Memory B cell (primary cell): ENCODE measurements around the gene EPYC.
"Not testable (repeated sequence)": the region's sequence is repeated elsewhere in the genome, so short reads cannot be mapped to it uniquely, and the experiment has no call there.

Experiments used
- ATAC-seq: fragments of 150-1000 bp; cut with Tn5 transposase; 2 replicates; pipeline ENCODE4 v1.10.0; 2021; ENCODE audit warnings: low read depth, mild to moderate bottlenecking, moderate library complexity
- DNase-seq, 2 donors: peaks; one replicate each; pipeline ENCODE4 v3.0.0; 2022; ENCODE audit warnings: low spot score in 2 of 2
- H3K27ac Mint-ChIP-seq: one replicate; pipeline ENCODE4 v1.8.0; 2022; ENCODE audit warnings: mild to moderate bottlenecking, moderate library complexity, mixed read lengths
- H3K27me3 Mint-ChIP-seq: one replicate; pipeline ENCODE4 v1.8.0; 2022; ENCODE audit warnings: mixed read lengths
- H3K36me3 Mint-ChIP-seq: one replicate; pipeline ENCODE4 v1.8.0; 2022; ENCODE audit warnings: mild to moderate bottlenecking, mixed read lengths
- H3K4me1 Mint-ChIP-seq: one replicate; pipeline ENCODE4 v1.8.0; 2022; ENCODE audit warnings: mixed read lengths
- H3K4me3 Mint-ChIP-seq: one replicate; pipeline ENCODE4 v1.8.0; 2022; ENCODE audit warnings: mild to moderate bottlenecking, moderate library complexity, mixed read lengths
- H3K9me3 Mint-ChIP-seq: one replicate; pipeline ENCODE4 v1.8.0; 2022; ENCODE audit warnings: mixed read lengths

EPYC gene

DNA sequence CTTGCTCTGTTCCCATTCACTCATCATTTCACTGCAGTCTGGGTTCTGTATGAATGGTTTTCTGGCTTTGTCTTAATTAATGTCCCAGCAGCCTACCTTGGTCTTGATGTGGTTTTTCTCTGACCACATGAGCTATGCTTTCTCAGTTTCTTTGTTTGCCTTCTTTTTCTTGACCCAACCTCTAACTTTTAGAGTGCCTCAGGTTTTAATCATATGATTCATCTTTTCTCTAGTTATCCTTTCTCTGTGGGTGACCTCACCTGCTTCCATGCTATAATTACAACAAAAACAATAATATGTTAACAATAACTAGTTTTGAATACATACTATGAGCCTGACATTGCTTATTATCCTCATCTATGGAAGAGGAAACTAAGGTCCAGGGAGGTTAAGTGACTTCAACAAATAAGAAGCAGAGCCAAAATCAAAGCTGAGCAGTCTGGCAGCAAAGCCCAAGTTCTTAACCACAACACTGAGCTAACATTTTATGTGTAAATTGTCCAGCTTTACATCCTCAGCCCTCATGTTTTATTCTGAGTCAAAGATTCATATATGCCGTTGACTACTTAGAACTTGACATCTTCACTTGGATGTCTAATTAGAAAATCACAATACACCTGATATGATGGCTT lies 4.7 kb upstream of the EPYC start:
- peaks cover 3% of the 10 kb centered on the region for H3K27me3 Mint-ChIP-seq
- H3K9me3 Mint-ChIP-seq = peaks cover 2% of the 10 kb centered on the region
- ATAC-seq = no peak

DNA sequence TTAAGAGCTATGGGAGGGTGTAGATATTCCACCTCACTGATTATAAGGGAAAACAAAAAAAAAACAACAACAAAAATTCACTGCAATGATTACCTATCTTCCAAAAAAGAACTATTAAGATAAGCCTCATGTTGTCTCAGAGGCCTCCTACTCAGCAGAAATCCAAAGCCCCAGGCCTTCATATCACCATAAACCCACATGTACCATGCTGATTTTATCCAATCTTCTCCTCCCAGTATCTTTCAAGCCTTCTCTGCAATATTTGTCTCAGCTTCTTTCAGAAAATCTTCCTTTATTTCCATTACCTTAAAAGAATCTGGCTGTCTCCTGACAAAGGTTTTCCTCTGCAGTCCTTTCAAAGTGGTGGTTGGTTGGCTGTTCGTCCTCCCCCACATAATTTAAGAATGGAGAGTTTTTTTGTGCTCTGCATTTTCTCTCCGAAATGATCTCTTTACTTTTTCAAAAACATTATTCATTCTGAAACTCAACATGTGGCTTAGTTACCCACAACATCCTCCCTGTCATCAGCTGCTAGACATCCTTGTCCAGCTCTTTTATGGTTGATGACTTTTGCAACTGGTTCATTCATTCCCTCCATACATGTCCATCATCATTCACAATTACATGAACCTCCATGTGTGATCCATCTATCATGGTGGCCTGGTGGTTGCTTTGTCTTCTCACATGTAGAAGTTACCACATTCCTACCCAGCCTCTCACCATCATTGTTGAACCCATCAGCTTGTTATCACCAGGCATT lies 2.9 kb upstream of the EPYC start:
- H3K4me1 Mint-ChIP-seq = peaks cover 5% of the 10 kb centered on the region
- peaks cover 2% of the 10 kb centered on the region for H3K9me3 Mint-ChIP-seq
- no peak for ATAC-seq
- no peak for DNase-seq
- no peak overlapping the region for H3K4me3 Mint-ChIP-seq
- H3K27ac Mint-ChIP-seq = no peak overlapping the region
- peaks cover 3% of the 10 kb centered on the region for H3K27me3 Mint-ChIP-seq
- H3K36me3 Mint-ChIP-seq = peaks cover 2% of the 10 kb centered on the region

More for the DNA sequence above, 4.7 kb upstream of the EPYC start:
- Mint-ChIP-seq H3K36me3 (peaks cover 2% of the 10 kb centered on the region), H3K27ac (no peak overlapping the region), H3K4me1 (peaks cover 5% of the 10 kb centered on the region), H3K4me3 (no peak overlapping the region)
- no peak for DNase-seq

DNA sequence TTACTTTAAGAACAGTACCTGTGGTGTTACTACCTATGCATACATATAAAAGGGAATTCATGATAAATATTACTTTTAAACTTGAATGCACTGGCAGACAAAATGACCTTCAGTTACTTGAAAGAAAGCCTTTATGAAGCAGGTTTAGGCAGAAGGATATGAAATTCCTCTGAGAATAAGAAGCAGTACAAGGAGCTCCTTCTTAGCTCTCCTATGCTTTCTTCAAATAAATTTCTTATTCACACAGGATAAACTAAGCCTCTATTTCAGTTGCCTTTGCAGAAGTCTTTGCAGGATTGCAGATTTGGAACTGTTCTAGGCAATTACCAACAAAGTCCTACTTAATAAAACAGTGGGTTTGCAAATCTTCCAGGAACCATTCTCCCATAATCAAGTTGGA lies 1.0 kb downstream of the EPYC start:
- H3K27me3 Mint-ChIP-seq = peaks cover 1% of the 10 kb centered on the region
- no peaks in the 10 kb centered on the region for H3K9me3 Mint-ChIP-seq
- ATAC-seq (no peak), DNase-seq (no peak)
- no peak overlapping the region for H3K27ac Mint-ChIP-seq
- H3K4me1 Mint-ChIP-seq = peaks cover 5% of the 10 kb centered on the region
- H3K36me3 Mint-ChIP-seq = no peaks in the 10 kb centered on the region
- no peak overlapping the region for H3K4me3 Mint-ChIP-seq

DNA sequence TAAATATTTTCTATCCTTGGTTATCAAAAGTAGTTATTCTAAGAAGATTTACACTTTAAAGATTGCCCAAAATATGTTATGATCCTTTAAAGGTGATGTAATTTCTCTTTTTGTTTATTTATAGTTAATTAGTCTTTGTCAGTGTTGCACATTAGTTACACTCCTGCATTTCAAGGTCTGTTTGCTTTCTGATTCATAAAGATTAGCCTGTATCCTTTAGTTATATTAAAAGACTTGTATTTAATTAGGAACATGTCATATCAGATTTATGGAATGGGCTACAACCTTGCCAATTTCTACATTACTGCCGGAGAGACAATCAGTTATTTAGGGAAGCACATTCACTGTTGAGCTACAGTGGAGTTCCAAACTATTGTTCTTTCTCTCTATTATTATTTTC lies 3.5 kb downstream of the EPYC start:
- no peak overlapping the region for H3K4me3 Mint-ChIP-seq
- no peaks in the 10 kb centered on the region for H3K36me3 Mint-ChIP-seq
- ATAC-seq = no peak

DNA sequence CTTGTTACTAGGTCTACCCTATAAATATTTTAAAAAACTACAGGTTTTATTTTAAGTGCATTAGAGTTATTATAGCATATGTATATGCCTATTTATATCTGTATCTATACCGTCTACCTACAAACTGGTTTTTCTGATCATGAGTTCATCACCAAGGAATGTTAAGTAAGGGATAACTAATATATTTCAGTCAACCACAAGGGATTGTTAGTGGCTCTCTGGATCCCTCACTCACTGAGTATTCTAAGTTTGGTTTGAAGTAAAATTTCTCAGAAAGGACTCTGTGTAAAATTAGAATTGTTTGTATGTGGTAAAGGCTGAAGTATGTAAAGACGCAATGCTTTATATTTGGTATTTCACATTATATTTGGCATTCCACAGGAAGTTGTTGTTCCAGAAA lies 4.8 kb downstream of the EPYC start:
- H3K4me3 Mint-ChIP-seq = no peak overlapping the region
- no peaks in the 10 kb centered on the region for H3K36me3 Mint-ChIP-seq
- H3K4me1 Mint-ChIP-seq = no peaks in the 10 kb centered on the region
- no peak for ATAC-seq
- no peaks in the 10 kb centered on the region for H3K9me3 Mint-ChIP-seq
- H3K27me3 Mint-ChIP-seq = peaks cover 1% of the 10 kb centered on the region
- no peak for DNase-seq
- no peak overlapping the region for H3K27ac Mint-ChIP-seq

More for the DNA sequence above, 3.5 kb downstream of the EPYC start:
- Mint-ChIP-seq H3K27me3 (peaks cover 1% of the 10 kb centered on the region), H3K27ac (no peak overlapping the region), H3K4me1 (no peaks in the 10 kb centered on the region), H3K9me3 (no peaks in the 10 kb centered on the region)
- no peak for DNase-seq

DNA sequence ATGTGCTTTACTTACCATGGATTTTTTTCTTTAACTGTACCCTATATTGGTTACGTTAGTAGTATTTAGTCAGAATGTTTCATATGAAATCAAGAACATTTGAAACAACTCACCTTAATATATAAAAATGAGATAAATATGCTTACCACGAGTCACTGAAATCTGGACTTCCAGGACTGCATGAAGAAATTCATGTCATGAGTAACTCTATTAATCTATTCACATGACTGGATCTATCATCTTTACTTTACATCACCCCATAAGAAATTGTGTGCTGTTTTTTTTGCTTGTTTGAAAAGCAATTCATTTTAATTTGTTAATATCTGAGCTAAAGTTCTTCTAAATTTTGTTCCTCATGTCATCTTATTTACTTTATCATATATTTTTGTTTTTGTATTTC lies 5.2 kb downstream of the EPYC start:
- ATAC-seq (no peak), DNase-seq (no peak)
- Mint-ChIP-seq H3K36me3 (no peaks in the 10 kb centered on the region), H3K4me1 (no peaks in the 10 kb centered on the region), H3K27ac (no peak overlapping the region), H3K4me3 (no peak overlapping the region), H3K27me3 (peaks cover 1% of the 10 kb centered on the region), H3K9me3 (no peaks in the 10 kb centered on the region)

DNA sequence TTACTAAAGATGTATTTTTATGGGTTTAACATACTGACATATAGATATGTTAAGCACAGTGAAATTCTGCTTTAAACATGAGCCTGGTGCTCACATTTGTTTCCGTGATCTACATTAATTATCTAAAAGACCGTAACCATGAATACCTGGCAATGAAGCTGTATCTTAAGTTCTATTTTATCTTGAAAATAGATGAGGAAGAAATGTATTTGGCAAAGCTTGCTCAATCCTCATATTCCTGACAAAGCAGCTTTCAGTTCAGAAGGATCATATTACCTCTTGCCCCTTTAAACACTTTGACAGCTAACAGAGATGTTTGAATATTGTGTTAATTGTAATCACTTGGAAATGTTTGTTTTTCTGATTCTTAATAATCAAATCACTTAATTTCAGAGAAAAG lies 9.8 kb downstream of the EPYC start:
- Mint-ChIP-seq H3K4me3 (no peak overlapping the region), H3K36me3 (no peaks in the 10 kb centered on the region), H3K27me3 (peaks cover 1% of the 10 kb centered on the region), H3K9me3 (no peaks in the 10 kb centered on the region), H3K27ac (no peak overlapping the region), H3K4me1 (no peaks in the 10 kb centered on the region)
- DNase-seq = no peak
- ATAC-seq = no peak

DNA sequence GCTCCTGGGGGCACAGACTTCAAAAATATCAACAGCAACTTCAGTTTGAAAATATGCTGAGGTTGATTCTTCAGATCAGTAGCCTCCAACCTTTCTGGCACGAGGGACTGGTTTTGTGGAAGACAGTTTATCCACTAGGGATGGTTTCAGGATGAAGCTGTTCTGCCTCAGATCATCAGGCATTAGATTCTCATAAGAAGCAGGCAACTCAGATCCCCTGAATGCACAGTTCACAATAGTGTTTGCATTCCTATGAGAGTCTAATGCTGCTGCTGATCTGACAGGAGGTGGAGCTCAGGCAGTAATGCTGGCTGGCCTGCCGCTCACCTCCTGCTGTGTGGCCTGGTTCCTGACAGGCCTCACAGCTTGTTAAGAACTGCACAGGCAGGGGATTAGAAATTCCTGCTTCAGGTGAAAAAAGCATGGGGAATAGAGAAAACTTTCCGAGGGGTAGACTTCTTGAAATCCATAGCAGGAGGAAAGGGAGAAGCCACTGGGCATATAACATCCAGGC lies 12.8 kb downstream of the EPYC start:
- ATAC-seq (no peak), DNase-seq (no peak)
- Mint-ChIP-seq H3K4me3 (no peak overlapping the region), H3K27me3 (peaks cover 1% of the 10 kb centered on the region), H3K36me3 (no peaks in the 10 kb centered on the region), H3K27ac (no peak overlapping the region), H3K4me1 (no peaks in the 10 kb centered on the region), H3K9me3 (no peaks in the 10 kb centered on the region)

DNA sequence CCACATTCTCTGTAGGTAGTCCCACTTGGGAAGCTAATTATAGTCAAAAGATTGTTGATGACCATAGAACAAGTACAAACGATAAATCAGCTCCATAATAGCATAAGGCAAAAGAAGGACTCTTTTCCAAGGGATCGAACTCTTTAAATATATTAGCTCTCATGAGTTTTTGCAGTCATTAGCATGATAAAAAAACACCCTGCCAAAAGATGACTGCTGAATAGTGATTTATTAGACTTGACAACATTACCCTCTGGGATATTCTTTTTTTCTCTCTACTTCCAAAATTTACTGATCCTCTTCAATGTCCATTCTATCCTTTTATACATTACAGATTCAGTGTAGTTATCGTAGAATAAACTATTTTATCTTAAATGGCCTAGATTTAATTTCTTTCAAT lies 14.2 kb downstream of the EPYC start:
- Mint-ChIP-seq H3K27me3 (peaks cover 1% of the 10 kb centered on the region), H3K4me3 (no peak overlapping the region), H3K27ac (no peak overlapping the region), H3K36me3 (no peaks in the 10 kb centered on the region), H3K9me3 (no peaks in the 10 kb centered on the region), H3K4me1 (no peaks in the 10 kb centered on the region)
- no peak for ATAC-seq
- DNase-seq = no peak

DNA sequence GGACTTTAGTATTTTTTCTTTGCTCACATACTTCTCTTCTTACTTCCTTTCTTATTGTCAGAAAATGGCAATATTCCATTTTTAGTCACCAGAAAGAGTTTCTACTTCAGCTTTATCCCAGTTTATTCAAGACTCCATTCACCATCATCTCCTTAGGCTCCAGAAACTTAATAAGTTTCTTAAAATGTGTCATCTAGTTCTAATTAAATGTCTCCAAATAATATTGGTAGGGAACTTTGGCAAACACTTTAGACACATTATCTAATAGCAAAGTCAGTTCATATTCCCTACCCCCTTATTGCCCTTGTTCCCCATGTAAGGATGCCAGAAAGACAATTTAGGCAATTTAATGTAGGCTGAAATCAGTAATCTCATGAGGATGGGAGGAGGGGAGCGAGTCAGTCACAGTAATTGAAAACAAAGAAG lies 15.1 kb downstream of the EPYC start:
- no peak overlapping the region for H3K4me3 Mint-ChIP-seq
- DNase-seq = no peak
- ATAC-seq = no peak
- H3K36me3 Mint-ChIP-seq = no peaks in the 10 kb centered on the region
- H3K27me3 Mint-ChIP-seq = peaks cover 1% of the 10 kb centered on the region
- H3K4me1 Mint-ChIP-seq = no peaks in the 10 kb centered on the region
- H3K27ac Mint-ChIP-seq = no peak overlapping the region
- H3K9me3 Mint-ChIP-seq = no peaks in the 10 kb centered on the region

DNA sequence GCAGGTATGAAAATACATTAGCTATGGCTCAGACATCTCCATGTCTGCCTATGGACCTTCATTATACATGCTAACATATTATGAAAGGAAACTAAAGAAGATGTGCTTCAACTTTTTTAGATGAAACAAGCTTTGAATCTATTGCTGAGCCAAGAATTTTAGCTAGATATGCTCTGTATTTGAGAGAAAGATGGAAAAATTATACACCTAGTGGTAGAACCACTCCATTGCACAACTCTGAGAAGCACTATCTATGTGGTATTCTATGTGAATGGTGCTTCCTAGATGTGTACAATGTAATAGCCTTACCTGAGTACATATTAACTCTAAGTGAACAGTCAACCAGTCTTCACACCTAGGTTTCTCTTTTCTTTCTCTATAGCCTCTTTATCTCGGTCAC lies 17.3 kb downstream of the EPYC start:
- no peak for DNase-seq
- no peak for ATAC-seq
- Mint-ChIP-seq H3K4me3 (no peak overlapping the region), H3K27me3 (peaks cover 2% of the 10 kb centered on the region), H3K4me1 (no peaks in the 10 kb centered on the region), H3K9me3 (no peaks in the 10 kb centered on the region), H3K36me3 (no peaks in the 10 kb centered on the region), H3K27ac (no peak overlapping the region)

DNA sequence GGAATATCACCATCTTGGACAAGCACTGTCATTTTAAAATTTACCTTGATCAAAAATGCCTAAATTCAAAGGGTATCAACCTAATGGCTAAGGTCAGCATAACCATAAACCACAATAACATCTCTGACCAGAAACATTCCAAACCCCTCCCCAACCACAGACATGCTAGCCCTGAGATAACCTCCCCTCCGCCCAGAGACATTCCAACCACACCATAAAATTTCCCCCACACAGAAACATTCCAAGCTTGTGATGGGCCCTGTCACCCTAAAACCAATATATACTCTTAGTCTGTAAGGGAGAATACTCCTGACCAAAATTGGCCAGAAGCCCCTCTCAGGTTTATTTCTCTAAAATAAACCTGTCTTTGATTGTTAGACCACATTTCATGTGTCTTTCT lies 17.7 kb downstream of the EPYC start:
- Mint-ChIP-seq H3K36me3 (no peaks in the 10 kb centered on the region), H3K4me1 (no peaks in the 10 kb centered on the region), H3K4me3 (no peak overlapping the region), H3K27ac (no peak overlapping the region), H3K27me3 (peaks cover 2% of the 10 kb centered on the region), H3K9me3 (no peaks in the 10 kb centered on the region)
- DNase-seq (no peak), ATAC-seq (no peak)

DNA sequence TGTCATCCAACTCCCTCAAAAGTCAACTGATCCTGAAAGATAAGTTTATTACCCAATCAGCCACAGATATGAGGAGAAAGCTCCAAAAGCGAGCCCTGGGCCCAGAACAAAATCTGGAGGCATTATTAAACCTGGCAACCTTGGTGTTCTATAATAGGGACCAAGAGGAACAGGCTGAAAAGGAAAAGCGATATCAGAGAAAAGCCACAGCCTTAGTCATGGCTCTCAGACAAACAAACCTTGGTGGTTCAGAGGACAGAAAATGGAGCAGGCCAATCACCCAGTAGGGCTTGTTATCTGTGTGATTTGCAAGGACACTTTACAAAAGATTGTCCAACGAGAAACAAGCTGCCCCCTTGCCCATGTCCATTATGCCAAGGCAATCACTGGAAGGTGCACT lies 19.4 kb downstream of the EPYC start:
- not testable (repeated sequence) for H3K9me3 Mint-ChIP-seq, H3K4me1 Mint-ChIP-seq, H3K36me3 Mint-ChIP-seq, H3K27me3 Mint-ChIP-seq, H3K27ac Mint-ChIP-seq, DNase-seq, H3K4me3 Mint-ChIP-seq, ATAC-seq

DNA sequence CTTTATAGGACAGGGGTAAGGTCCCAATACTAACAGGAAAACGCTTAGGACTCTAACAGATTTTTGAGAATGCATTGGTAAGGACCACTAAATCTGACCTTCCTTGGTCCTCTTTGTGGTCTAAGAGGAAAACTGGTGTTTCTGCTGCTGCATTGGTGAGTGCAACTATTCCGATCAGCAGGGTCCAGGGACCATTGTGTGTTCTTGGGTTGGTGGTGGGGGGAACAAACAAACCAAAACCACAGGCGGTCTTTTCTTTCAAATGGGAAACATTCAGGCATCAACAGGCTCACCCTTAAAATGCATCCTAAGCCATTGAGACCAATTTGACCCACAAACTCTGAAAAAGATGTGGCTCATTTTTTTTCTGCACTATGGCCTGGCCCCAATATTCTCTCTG lies 20.7 kb downstream of the EPYC start:
- ATAC-seq (no peak), DNase-seq (no peak)
- no peaks in the 10 kb centered on the region for H3K9me3 Mint-ChIP-seq
- no peak overlapping the region for H3K4me3 Mint-ChIP-seq
- no peaks in the 10 kb centered on the region for H3K36me3 Mint-ChIP-seq
- peaks cover 3% of the 10 kb centered on the region for H3K27me3 Mint-ChIP-seq
- H3K27ac Mint-ChIP-seq = no peak overlapping the region
- H3K4me1 Mint-ChIP-seq = no peaks in the 10 kb centered on the region

DNA sequence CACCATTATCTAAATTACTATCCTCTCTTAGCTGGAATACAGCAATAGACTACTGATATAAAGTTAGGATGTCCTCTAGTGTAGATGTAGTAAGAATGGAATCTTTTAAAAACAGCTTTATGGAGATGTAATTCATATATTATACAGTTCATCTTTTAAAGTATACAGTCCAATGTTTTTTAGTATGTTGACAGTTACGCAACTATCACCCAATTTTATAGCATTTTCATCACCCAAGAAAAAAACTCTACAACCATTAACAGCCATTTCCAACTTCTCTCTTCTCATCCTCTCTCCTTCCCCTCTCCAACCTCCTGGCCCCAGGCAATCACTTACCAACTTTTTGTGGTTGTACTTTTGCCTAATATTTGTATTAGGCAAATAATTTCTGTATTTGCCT lies 22.6 kb downstream of the EPYC start:
- Mint-ChIP-seq H3K4me1 (no peaks in the 10 kb centered on the region), H3K9me3 (no peaks in the 10 kb centered on the region), H3K4me3 (no peak overlapping the region), H3K36me3 (no peaks in the 10 kb centered on the region), H3K27ac (no peak overlapping the region), H3K27me3 (peaks cover 3% of the 10 kb centered on the region)
- no peak for ATAC-seq
- no peak for DNase-seq
